Fibroblast of lung (primary cell): ENCODE results near the gene FOXR1.
A peak's percentile ranks its signal among the peaks of the same experiment; 100 is the strongest.

ENCODE experiments used
- CTCF ChIP-seq, 2 donors: IDR thresholded peaks in 1 of 2; conservative IDR thresholded peaks in 1 of 2; 1 replicate in 1 of 2; 2 replicates in 1 of 2; pipeline ENCODE4 v1.5.1; 2011 to 2012; ENCODE audit warnings: low read length in 2 of 2, control low read depth in 1 of 2, inconsistent platforms in 1 of 2, low read depth in 1 of 2, mild to moderate bottlenecking in 1 of 2
- EZH2 ChIP-seq: IDR thresholded peaks from 2 replicates; pipeline ENCODE4 v1.5.1; 2012; ENCODE audit warnings: low read length, control low read depth, mild to moderate bottlenecking; ENCODE audit errors: missing control alignments

- peak in 1 of 2 donors; percentile 95 for TF ChIP-seq CTCF (conservative IDR thresholded peaks at IDR 0.05 in 1 of 2, IDR thresholded peaks at IDR 0.05 in 1 of 2; ENCODE audit: low read depth in 1 of 2, low read length in 2 of 2)
- TF ChIP-seq EZH2: no peak
Observed at GRCh38 chr11:119030329-119031047, 58.9 kb downstream of the FOXR1 start, which contains the start of gene SLC37A4.
